ENCODE data around the gene RAD50.

DNA sequence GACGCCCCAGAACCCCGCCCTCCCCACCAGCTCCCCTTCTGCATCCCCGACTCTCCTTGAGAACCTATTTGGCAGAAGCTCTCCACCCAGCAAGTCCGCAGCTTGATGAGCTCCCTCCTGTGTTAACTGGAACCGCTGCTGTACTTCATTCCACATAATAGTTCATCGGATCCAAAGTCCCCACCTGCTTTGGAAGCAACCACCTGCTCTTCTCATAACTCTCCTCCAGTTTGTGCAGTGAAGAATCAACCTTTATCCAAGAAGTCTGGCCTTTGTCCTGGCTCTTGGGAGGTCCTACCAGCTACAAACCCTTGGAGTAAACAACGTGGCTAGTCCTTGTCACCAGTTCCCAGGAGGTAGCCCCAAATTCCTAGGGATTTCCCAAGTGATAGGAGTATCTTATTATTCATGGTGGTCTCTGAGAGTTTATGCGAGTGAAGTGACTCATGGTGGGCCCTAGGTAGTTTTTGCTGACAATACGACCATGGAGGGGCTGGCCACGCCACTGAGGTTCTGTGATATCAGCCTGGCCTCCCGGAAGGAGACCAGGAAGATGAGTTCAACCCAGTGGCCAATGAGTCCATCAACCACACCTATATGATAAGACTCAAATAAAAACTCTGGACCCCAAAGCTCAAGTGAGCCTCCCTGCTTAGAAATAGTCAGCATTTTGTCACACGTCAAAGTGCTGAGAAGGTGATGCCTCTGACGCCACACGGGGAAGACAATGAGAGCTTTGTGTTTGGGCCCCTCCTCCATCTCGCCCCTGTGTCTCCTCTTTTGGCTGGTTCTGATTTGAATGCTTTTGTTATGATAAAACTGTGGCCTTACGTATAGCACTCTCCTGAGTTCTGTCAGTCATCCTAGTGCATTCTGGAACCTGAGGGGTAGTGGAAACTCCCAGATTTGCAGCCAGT, 113.4 kb downstream of the RAD50 start:
- TF ChIP-seq CTCF (IDR thresholded peaks at IDR 0.05) (no peak), POLR2AphosphoS5 (IDR thresholded peaks at IDR 0.05; ENCODE audit: low read depth, low read length) (no peak), RFX5 (IDR thresholded peaks at IDR 0.05; ENCODE audit: low read length) (no peak), SIN3A (IDR thresholded peaks at IDR 0.05; ENCODE audit: borderline replicate concordance, low read depth, low read length) (no peak), NFIC (IDR thresholded peaks at IDR 0.05; ENCODE audit: borderline replicate concordance) (no peak), GABPA (IDR thresholded peaks at IDR 0.05; ENCODE audit: low read depth) (no peak), ELF1 (IDR thresholded peaks at IDR 0.05) (no peak)
- TF ChIP-seq, protein P1, sequence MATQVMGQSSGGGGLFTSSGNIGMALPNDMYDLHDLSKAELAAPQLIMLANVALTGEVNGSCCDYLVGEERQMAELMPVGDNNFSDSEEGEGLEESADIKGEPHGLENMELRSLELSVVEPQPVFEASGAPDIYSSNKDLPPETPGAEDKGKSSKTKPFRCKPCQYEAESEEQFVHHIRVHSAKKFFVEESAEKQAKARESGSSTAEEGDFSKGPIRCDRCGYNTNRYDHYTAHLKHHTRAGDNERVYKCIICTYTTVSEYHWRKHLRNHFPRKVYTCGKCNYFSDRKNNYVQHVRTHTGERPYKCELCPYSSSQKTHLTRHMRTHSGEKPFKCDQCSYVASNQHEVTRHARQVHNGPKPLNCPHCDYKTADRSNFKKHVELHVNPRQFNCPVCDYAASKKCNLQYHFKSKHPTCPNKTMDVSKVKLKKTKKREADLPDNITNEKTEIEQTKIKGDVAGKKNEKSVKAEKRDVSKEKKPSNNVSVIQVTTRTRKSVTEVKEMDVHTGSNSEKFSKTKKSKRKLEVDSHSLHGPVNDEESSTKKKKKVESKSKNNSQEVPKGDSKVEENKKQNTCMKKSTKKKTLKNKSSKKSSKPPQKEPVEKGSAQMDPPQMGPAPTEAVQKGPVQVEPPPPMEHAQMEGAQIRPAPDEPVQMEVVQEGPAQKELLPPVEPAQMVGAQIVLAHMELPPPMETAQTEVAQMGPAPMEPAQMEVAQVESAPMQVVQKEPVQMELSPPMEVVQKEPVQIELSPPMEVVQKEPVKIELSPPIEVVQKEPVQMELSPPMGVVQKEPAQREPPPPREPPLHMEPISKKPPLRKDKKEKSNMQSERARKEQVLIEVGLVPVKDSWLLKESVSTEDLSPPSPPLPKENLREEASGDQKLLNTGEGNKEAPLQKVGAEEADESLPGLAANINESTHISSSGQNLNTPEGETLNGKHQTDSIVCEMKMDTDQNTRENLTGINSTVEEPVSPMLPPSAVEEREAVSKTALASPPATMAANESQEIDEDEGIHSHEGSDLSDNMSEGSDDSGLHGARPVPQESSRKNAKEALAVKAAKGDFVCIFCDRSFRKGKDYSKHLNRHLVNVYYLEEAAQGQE (IDR thresholded peaks at IDR 0.05; ENCODE audit: low read depth, low read length), result no peak
